Mucosa of gallbladder (tissue), 1 donor: Measurements from ENCODE around the gene PFKFB2. TPM values are rescaled to one million over a fixed set of nuclear protein-coding genes. Genes with fewer than 3 reads are reported as not detected.

Experiments
- DNase-seq: peaks from one replicate; pipeline ENCODE4 v3.0.0-alpha.2; 2020; ENCODE audit warnings: low spot score
- total RNA-seq: library from RNA; stranded (reverse); gene quantifications from one replicate; pipeline ENCODE4 v1.2.1, GENCODE V29; 2021
- donor health status: DM: no; HTN: no; CAD: no.

Gene PFKFB2
- 17.9 TPM for total RNA-seq

GRCh38 chr1:207052911-207053769, at the start of gene PFKFB2:
TSS of gene PFKFB2 (plus strand) at chr1:207053275. CDS start at chr1:207054718, 1,443 bp downstream.
- DNase-seq, result peak; percentile 98

DNA sequence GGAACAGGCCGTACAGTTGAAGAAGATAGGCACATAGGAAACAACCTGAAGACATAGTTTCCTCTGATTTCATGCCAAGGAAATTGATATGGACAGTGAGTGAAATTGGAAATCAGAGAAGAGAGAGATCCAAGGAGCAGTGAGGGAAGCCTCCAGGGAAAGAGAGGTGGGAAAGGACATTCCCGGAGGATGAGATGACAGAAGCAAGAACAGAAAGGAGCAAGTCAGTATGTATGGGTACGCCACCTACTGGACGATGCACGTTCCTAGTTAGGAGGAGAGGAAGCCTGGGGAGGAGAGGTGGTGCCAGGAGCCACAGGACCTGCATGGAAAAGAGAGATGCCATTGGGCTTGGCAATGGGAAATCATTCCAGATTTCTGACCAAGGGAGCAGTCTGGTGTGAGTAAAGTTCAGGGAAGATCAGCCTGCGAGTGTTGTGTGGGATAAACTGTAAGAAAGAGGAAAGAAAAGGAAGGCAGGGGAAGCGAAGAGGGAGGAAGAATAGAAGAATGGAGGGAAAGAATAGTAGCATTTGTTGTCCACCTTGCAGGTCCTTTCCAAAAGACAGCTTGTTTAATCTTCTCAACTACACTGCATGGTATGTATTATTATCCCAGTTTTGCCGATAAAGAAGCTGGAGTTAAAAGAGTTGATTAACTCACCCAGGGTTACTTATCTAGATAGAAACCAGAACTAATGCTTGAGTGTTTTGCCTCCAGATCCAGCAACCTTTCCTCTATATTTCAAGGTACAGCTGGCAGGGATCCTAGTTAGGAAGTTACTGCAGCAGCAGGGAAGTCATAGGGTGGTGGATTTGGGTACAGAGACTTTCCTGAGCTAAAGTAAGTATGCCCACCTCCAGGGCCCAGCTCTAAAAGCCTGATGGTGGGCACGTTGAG, 47.9 kb upstream of the PFKFB2 start:
- peak; percentile 69 for DNase-seq

- no peak for DNase-seq
These were observed 47.0 kb upstream of the PFKFB2 start for GRCh38 chr1:207006083-207006482.

DNA sequence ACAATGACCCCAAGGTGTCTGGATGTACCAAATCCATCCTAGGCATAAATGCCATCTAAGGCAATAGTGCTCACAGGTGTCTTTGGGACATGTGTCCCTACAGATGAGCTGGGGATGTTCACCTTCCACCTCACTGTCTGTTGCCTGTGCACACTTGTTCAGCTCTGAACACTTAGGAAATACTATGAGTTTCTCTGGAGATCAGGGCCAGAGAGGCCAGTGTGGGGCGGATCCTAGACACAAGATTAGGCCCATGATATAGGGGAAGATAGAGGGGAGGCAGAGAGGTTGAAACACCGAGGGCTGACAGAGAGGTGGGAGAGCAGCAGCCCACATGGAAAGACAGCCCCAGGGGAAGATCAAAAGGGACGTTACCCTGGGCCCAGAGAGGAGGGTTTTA, 46.2 kb upstream of the PFKFB2 start:
- no peak for DNase-seq

DNA sequence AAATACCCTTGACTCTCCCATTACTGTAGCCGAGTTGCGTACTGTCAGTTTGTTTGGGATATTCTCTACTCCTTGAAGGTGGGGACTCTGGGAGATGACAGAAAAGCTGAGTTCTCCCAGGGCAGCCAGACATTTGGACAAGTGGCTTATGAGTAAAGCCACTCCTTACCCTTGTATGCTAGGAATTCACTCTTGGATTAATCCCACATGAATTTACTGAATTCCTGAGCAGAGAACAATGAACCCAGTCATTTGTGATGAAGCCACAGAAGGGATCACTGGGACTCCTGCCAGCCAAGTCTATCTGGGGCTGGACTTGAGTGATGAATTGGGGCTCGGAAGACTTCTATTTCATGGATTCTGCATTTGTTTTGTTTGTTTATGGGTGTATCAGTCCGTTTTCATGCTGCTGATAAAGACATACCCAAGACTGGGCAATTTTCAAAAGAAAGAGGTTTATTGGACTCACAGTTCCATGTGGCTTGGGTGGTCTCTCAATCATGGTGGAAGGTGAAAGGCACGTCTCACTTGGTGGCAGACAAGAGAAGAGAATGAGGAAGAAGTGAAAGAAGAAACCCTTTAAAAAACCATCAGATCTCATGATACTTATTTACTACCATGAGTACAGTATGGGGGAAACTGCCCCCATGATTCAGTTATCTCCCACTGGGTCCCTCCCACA, 45.6 kb upstream of the PFKFB2 start:
- DNase-seq, result peak; percentile 83

DNA sequence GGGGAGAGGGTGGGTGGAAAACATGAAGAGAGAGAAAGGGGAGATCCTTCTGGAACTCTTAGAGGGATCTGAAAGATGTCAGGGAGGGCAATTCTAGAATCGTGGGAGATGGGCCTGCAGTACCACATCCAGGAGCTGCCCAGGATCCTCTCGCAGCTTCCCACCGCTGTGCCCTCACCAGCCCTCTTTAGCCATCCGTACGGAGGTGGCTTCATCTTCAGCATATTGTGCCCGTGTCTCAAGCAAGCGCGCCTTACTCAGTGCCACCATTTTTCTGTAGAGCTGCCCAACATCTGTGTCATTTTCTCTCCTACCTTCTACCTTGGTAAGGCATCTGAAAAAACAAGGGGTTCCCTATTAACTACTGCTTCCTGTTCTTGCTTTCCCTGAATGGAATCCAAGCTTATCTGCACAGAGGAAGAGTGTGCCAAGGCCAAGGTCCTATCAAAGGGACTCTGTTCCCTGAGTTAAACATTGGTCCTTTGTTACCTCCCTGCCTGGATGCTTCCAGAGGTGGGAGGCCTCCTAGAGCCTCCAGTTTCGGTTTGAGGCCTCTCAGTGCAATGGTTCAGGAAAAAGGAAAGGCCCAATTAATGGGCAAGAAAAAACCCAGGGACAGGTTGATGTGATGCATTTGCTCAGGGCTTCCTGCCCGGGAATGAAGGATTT, 43.8 kb upstream of the PFKFB2 start:
- DNase-seq, result peak; percentile 74

DNA sequence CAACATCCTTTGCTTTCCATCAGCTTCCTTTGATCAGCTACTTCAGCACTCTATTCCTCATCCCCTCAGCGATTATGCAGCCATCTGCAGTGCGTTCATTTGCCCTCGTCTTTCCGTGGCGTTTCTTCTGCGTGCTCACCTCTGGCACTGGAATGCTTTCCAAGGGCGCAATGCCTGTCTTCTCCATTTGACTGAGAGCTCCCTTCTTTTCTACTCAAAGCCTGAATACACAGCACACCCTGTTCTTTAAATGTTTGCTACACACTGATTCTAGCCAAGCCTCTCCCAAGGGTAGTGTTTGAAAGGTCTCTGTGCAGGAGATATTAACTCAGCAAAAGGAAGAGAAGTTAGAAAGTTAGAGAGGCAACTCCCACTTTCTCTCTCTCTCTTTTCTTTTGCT, 43.1 kb upstream of the PFKFB2 start:
- no peak for DNase-seq

GRCh38 chr1:207010726-207011125, 42.3 kb upstream of the PFKFB2 start:
- no peak for DNase-seq

GRCh38 chr1:207013321-207014085, 39.6 kb upstream of the PFKFB2 start:
- DNase-seq, result no peak

DNA sequence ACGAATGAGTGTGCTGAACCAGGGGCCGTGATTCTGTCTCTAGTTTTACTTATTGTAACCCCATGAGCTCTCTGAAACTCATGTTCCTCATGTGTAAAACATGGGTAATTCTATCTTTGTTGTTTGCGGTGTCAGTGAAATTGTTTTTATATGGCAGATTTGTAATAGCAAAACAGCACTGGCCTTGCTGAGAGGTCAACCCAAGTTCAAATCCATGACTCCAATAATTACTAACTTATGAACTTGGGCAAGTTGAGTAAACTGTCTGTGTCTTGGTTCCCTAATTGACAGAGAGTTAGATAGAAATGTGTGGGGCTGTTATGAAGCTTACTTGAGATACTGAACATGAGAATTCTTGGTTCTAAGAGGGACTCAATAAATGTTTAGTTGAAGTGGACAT, 38.3 kb upstream of the PFKFB2 start:
- no peak for DNase-seq

- no peak for DNase-seq
These were observed 37.3 kb upstream of the PFKFB2 start for GRCh38 chr1:207015791-207016190.

DNA sequence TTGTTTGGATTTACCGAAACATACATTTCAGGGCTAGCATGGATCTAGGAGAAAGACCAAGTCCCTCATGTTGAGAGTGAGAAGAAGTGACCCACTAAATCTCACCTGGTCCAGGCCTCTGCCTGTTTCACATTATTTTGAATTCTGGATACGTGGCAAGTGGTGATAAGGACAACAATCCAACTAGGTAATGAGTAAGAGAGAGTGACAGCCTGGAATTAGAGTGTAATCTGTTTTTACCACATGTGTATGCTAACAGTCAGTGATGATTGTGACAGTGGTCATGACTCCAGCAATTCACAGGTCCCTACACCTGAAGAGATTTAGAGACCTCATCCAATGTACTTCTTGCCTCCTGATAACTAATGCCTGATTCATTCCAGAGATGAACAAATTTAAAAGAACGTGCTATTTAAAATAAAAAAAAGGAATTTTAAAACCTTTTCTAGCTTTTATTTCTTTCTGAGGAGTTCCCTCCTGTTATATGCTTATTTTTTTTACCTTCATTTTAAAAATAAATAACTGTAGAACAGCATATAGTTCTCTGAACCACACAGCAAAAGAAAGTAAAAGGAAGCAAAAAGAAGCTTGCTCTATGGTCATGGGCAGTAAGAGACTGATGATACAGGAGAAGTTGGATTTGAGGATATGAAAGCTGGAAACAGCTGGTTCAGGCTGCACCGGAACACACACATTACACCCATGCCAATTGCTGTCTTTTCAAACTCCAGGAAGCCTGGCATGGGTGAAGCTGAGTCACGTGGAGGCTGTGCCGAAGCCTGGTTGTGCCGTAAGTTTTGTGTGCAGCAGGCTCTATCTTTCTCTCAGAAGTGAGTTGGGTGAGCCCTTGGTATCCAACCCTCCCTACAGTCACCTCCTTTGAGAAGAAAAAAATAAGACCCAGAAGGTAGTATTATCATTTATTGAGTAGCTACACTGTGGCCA, 35.2 kb upstream of the PFKFB2 start:
- DNase-seq, result peak; percentile 70

GRCh38 chr1:207018707-207019106, 34.4 kb upstream of the PFKFB2 start:
- DNase-seq, result no peak

DNA sequence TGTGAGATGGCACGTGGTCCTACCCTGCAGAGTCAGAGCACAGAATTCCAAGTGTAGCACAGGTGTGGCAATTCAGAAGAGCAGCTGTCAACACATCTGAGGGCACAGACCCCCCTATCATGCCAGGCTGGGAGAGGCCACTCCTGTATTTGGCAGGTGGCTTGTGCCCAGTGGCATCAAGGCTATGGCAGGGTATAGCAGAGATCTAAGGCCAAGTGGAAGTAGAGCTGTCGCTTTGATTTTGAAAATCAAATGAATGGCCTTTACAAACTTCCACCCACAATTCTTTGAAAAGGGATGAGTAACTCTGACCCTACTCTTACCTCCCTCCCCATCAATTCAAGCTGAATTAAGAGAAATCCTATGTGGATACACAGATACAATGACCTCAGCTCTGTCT, 33.9 kb upstream of the PFKFB2 start:
- no peak for DNase-seq

DNA sequence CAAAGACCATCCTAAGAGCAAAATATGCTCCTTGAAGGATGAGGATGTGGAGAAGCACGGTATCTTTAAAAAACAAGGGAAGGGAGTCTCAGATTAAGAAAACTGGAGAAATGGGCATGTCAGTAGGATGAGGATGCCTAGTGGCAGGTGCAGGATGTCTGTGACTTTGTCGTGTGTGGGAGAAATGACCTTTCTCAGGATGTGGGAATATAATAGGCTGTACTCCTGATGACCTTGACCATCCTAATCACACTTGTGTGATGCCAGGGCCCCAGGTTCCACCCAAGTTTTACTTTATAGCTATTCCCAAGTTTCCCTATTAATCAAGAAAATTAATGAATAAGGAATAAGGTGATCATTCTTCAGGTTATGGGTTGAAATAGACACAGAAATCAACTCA, 33.4 kb upstream of the PFKFB2 start:
- DNase-seq, result no peak

DNA sequence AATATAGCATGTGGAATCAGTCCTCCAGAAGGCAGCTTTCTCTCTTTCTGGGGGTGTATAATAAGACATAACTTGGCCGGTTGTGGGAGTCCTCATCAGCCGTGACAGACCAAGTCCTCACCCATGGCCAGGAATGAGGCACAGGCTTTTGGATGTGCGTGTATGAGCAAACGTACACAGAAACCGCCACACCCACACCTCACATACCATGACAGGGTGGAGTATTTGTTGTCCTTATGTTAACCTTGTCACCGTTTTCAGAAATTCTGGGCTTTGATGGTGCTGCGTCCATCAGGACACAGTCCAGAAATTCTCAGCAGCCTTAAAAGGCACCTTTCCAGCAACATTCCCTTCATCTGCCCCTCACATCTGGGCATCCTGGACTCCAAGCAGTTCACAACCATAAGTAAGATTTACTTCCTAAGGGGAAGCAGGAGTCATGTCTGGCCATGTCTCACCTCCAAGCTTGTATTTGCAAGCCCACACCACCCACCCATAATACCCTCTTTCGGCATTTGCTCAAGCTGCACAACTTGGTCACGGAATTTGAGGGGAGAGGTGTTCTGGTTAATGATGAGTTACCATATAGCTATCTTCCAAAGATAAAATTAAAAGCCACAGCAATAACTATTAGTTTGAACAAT, 32.9 kb upstream of the PFKFB2 start:
- peak; percentile 70 for DNase-seq

DNA sequence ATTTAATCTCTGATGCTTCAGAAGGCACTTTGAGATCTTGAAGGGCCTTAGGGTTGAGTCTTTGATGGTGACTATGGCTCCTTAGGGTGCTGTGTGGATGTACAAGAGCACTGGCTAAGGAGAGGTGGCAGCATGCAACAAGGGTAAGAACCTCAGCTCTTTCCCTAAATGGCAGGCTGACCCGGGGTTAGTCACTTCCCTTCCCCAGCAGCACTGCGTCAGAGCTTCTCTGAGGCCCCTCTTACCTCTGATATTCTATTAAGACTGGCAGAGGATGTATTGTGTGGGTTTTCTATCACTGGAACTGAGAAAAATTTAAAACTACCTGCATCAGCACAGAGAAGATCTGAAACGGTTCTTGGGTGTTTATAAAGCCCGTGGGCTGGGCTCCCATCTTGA, 32.4 kb upstream of the PFKFB2 start:
- no peak for DNase-seq

GRCh38 chr1:207021139-207021861, 31.8 kb upstream of the PFKFB2 start:
- no peak for DNase-seq
